ENCODE results near the gene PHF1. TPM values are rescaled to one million over a fixed set of nuclear protein-coding genes. Genes with fewer than 3 reads are reported as not detected.

Gene PHF1
- total and polyA plus RNA-seq, 2 experiments from 2014 or later = 34.5 to 116 TPM

DNA sequence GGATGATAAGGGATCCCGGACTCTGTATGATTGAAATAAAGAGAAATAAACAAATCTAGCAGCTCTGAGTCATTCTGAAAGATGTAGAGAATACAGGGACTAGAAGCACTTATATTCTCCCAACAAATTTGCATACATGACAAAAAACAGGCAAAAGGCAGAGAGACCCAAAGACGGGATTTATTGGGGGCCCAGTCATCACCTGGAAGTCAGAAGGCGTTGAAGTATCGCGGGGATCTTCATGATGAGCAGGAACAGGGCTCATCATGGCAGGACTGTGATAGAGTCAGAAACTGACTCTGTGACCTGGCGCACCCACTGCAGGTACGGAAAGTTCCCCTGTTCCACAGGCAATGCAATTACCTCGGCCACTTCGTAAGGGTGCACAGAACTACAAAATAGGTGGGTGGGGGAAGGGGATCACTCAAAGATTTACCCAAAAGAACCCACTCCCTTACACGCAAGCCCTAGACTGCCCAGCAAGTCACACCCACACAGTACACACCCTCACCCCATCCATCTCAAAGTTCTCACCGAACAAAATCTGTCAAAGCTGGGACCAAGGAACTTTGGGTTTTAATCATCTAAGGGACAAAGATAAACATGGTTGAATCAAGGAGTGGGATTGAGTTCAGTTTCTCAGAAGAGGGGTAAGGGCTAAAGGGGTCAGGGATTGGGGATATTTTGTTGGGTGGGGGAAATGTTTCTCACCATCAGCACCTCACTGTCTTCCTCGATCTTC is 5.7 kb downstream of the PHF1 start:
- peak overlapping the region; percentile 93 for H3K27ac ChIP-seq
- peaks cover 29% of the 10 kb centered on the region for H3K36me3 ChIP-seq
- H3K27me3 ChIP-seq = no peaks in the 10 kb centered on the region
- no peaks in the 10 kb centered on the region for H3K9me3 ChIP-seq (ENCODE audit: low read depth)
- no peak for DNase-seq (ENCODE audit: low read depth in 1 of 2, low spot score in 1 of 2)
- TF ChIP-seq CTCF (IDR thresholded peaks at IDR 0.05; ENCODE audit: low read depth, low read length) = no peak
- peak overlapping the region; percentile 86 for H3K4me3 ChIP-seq
- peaks cover 28% of the 10 kb centered on the region for H3K4me1 ChIP-seq (ENCODE audit: low read depth)

GRCh38 chr6:33417128-33417902 is 6.5 kb downstream of the PHF1 start:
- Histone ChIP-seq H3K27me3 (no peaks in the 10 kb centered on the region), H3K4me1 (ENCODE audit: low read depth) (peaks cover 28% of the 10 kb centered on the region), H3K4me3 (peak overlapping the region; percentile 86), H3K36me3 (peaks cover 29% of the 10 kb centered on the region), H3K27ac (peak overlapping the region; percentile 93), H3K9me3 (ENCODE audit: low read depth) (no peaks in the 10 kb centered on the region)
- TF ChIP-seq CTCF (IDR thresholded peaks at IDR 0.05; ENCODE audit: low read depth, low read length) = no peak
- peak; percentile 55 to 75 for DNase-seq (ENCODE audit: low read depth in 1 of 2, low spot score in 1 of 2)

DNA sequence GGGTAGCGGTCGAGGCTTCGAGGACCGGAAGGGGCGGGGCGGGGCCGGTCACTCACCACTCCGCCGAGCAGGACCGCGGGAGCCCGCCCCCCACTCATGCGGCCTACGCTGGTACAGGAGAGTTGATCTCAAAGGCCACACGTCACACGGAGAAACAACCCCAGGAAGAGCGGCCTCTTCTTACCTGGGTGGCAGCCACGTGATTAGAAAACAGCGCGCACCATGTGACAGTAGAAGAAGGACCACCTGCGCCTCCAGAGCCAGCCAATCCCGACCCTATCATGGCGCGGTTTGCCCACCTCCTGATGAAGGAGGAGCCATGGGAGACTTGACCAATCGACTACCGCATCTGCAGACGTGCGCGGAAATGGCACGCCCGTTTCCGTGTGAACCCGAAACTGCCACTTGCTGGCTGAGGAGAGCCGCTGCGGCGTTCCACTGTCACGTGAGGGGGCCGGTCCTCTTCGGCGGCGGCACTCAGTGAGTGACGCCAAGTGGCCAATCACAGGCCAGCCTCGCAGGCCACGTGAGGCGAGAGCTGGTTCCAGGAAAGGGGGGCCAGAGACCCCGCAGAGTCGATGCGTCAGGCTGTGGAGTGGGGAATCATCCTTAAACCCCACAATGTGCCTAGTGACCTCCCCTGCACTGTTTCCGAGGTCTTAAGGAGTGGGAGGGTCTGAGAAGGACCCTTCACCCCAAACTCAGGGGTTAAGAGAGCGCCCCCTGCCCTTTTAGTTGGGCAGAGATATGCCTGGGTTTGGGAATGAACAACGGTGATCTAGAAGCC is 7.3 kb downstream of the PHF1 start, which contains the start of gene CUTA:
CUTA (minus strand) TSS at position 205 of the 787 bp plus-strand sequence; CDS start at position 98, 107 bp downstream.
- Histone ChIP-seq H3K27me3 (no peaks in the 10 kb centered on the region), H3K9me3 (ENCODE audit: low read depth) (no peaks in the 10 kb centered on the region), H3K4me3 (peak within 1 kb of the TSS; percentile 86), H3K27ac (peak within 1 kb of the TSS; percentile 96), H3K36me3 (peaks cover 22% of the 10 kb centered on the region), H3K4me1 (ENCODE audit: low read depth) (peaks cover 28% of the 10 kb centered on the region)
- TF ChIP-seq CTCF (IDR thresholded peaks at IDR 0.05; ENCODE audit: low read depth, low read length) = peak; percentile 27
- DNase-seq (ENCODE audit: low read depth in 1 of 2, low spot score in 1 of 2) = peak; percentile 99 to 100

DNA sequence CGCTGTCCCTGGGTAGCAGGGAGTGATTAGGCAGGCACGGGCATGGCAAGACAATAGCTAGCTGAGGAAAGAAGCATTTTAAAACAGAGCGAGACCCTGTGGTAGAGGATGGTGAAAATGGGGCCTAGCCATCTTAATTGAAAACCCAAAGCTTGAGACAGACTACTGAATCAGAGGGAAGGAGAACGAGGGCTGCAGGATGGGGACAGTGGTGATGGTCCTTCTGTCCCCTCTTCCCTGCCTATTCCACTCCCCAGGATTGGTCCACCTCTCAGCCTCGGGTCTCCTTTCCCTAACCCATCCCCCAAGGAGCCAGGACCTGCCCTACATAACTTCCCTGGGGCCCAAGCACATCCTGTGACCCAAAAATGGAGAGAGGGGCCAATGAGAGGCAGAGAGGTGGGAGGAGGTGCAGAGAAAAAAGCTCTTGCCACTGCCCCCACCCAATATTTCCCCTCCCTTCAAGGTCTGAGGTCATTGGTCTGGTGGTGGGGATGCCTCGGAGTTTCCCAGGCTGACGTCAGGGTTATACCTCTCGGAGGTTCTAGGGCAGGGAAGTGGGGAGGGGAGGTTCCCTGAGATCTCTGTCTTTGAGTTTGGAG is 8.0 kb downstream of the PHF1 start:
- Histone ChIP-seq H3K4me3 (peak overlapping the region; percentile 33), H3K4me1 (ENCODE audit: low read depth) (peaks cover 28% of the 10 kb centered on the region), H3K36me3 (peaks cover 19% of the 10 kb centered on the region), H3K27ac (peak overlapping the region; percentile 96), H3K27me3 (no peaks in the 10 kb centered on the region), H3K9me3 (ENCODE audit: low read depth) (no peaks in the 10 kb centered on the region)
- peak in 1 of 2 donors; percentile 46 for DNase-seq (ENCODE audit: low read depth in 1 of 2, low spot score in 1 of 2)
- TF ChIP-seq CTCF (IDR thresholded peaks at IDR 0.05; ENCODE audit: low read depth, low read length) = no peak
